ENCODE data around the gene IRF8. TPM values are rescaled to one million over a fixed set of nuclear protein-coding genes. Genes with fewer than 3 reads are reported as not detected.
"Not testable (repeated sequence)": the region's sequence is repeated elsewhere in the genome, so short reads cannot be mapped to it uniquely, and the experiment has no call there.

IRF8 gene
- total RNA-seq, 1 experiment from 2014 or later, result 5.0 TPM

GRCh38 chr16:85902366-85903155, 3.6 kb downstream of the IRF8 start:
- BruUV-seq (replicated peaks), result no TSS peak
- Mint-ChIP-seq H3K9me3 (ENCODE audit: low read depth, unreplicated experiment) (peaks cover 5% of the 10 kb centered on the region), H3K27ac (ENCODE audit: unreplicated experiment) (no peak overlapping the region), H3K4me3 (ENCODE audit: low read depth, unreplicated experiment) (no peak overlapping the region), H3K27me3 (ENCODE audit: unreplicated experiment) (peaks cover 70% of the 10 kb centered on the region), H3K4me1 (ENCODE audit: low read depth, unreplicated experiment) (peaks cover 8% of the 10 kb centered on the region), H3K36me3 (ENCODE audit: insufficient read depth, unreplicated experiment) (peaks cover 7% of the 10 kb centered on the region)
- DNase-seq, result no peak
- TF ChIP-seq, protein P1, sequence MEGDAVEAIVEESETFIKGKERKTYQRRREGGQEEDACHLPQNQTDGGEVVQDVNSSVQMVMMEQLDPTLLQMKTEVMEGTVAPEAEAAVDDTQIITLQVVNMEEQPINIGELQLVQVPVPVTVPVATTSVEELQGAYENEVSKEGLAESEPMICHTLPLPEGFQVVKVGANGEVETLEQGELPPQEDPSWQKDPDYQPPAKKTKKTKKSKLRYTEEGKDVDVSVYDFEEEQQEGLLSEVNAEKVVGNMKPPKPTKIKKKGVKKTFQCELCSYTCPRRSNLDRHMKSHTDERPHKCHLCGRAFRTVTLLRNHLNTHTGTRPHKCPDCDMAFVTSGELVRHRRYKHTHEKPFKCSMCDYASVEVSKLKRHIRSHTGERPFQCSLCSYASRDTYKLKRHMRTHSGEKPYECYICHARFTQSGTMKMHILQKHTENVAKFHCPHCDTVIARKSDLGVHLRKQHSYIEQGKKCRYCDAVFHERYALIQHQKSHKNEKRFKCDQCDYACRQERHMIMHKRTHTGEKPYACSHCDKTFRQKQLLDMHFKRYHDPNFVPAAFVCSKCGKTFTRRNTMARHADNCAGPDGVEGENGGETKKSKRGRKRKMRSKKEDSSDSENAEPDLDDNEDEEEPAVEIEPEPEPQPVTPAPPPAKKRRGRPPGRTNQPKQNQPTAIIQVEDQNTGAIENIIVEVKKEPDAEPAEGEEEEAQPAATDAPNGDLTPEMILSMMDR (IDR thresholded peaks at IDR 0.05; ENCODE audit: unreplicated experiment), result no peak
- CTCF ChIA-PET, result no interaction called here
- intact Hi-C loops (cut with micrococcal nuclease; ENCODE audit: unreplicated experiment), result no loop called here

- peaks cover 60% of the 10 kb centered on the region for H3K27me3 Mint-ChIP-seq (ENCODE audit: unreplicated experiment)
- H3K27ac Mint-ChIP-seq (ENCODE audit: unreplicated experiment), result no peak overlapping the region
- CTCF ChIA-PET, result no interaction called here
- H3K4me3 Mint-ChIP-seq (ENCODE audit: low read depth, unreplicated experiment), result no peak overlapping the region
- no peak for DNase-seq
- TF ChIP-seq, protein P1 (IDR thresholded peaks at IDR 0.05; ENCODE audit: unreplicated experiment), result no peak
- peaks cover 5% of the 10 kb centered on the region for H3K9me3 Mint-ChIP-seq (ENCODE audit: low read depth, unreplicated experiment)
- peaks cover 7% of the 10 kb centered on the region for H3K36me3 Mint-ChIP-seq (ENCODE audit: insufficient read depth, unreplicated experiment)
- peaks cover 8% of the 10 kb centered on the region for H3K4me1 Mint-ChIP-seq (ENCODE audit: low read depth, unreplicated experiment)
- intact Hi-C loops (cut with micrococcal nuclease; ENCODE audit: unreplicated experiment), result no loop called here
- no TSS peak for BruUV-seq (replicated peaks)
These were observed 4.6 kb downstream of the IRF8 start for GRCh38 chr16:85903559-85903958.

- intact Hi-C loops (cut with micrococcal nuclease; ENCODE audit: unreplicated experiment), result no loop called here
- H3K27ac Mint-ChIP-seq (ENCODE audit: unreplicated experiment), result no peak overlapping the region
- TF ChIP-seq, protein P1 (IDR thresholded peaks at IDR 0.05; ENCODE audit: unreplicated experiment), result no peak
- peaks cover 42% of the 10 kb centered on the region for H3K27me3 Mint-ChIP-seq (ENCODE audit: unreplicated experiment)
- no peak for DNase-seq
- no TSS peak for BruUV-seq (replicated peaks)
- CTCF ChIA-PET, result interaction anchor here (0.9 kb wide), 1 partner anchor 11 kb away, joined by 3 read pairs; no protein-coding TSS in a partner anchor
- peaks cover 5% of the 10 kb centered on the region for H3K9me3 Mint-ChIP-seq (ENCODE audit: low read depth, unreplicated experiment)
- no peaks in the 10 kb centered on the region for H3K36me3 Mint-ChIP-seq (ENCODE audit: insufficient read depth, unreplicated experiment)
- no peak overlapping the region for H3K4me3 Mint-ChIP-seq (ENCODE audit: low read depth, unreplicated experiment)
- H3K4me1 Mint-ChIP-seq (ENCODE audit: low read depth, unreplicated experiment), result no peaks in the 10 kb centered on the region
These were observed 6.4 kb downstream of the IRF8 start for GRCh38 chr16:85905110-85906095.

GRCh38 chr16:85906349-85906748, 7.4 kb downstream of the IRF8 start:
- TF ChIP-seq, protein P1 (IDR thresholded peaks at IDR 0.05; ENCODE audit: unreplicated experiment), result no peak
- intact Hi-C loops (cut with micrococcal nuclease; ENCODE audit: unreplicated experiment), result no loop called here

DNA sequence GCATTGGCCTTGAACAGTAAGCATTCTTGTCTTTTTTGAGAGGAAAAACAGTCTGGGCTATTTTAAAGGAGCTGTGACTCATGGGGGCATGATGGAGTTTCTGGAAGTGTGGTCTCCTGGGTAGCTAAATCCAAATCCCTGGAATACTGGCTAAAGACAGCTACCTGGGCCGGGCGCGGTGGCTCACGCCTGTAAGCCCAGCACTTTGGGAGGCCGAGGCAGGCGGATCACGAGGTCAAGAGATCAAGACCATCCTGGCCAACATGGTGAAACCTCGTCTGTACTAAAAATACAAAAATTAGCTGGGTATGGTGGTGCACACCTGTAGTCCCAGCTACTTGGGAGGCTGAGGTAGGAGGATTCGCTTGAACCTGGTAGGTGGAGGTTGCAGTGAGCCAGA, 8.3 kb downstream of the IRF8 start:
- H3K4me1 Mint-ChIP-seq (ENCODE audit: low read depth, unreplicated experiment); DNase-seq; intact Hi-C loops (cut with micrococcal nuclease; ENCODE audit: unreplicated experiment); H3K36me3 Mint-ChIP-seq (ENCODE audit: insufficient read depth, unreplicated experiment); BruUV-seq (replicated peaks); H3K9me3 Mint-ChIP-seq (ENCODE audit: low read depth, unreplicated experiment); H3K27ac Mint-ChIP-seq (ENCODE audit: unreplicated experiment); CTCF ChIA-PET; H3K4me3 Mint-ChIP-seq (ENCODE audit: low read depth, unreplicated experiment): not testable (repeated sequence)
- H3K27me3 Mint-ChIP-seq (ENCODE audit: unreplicated experiment), result peaks cover 23% of the 10 kb centered on the region

More at GRCh38 chr16:85906349-85906748, 7.4 kb downstream of the IRF8 start:
- Mint-ChIP-seq H3K4me1 (ENCODE audit: low read depth, unreplicated experiment) (no peaks in the 10 kb centered on the region), H3K27ac (ENCODE audit: unreplicated experiment) (no peak overlapping the region), H3K36me3 (ENCODE audit: insufficient read depth, unreplicated experiment) (no peaks in the 10 kb centered on the region), H3K9me3 (ENCODE audit: low read depth, unreplicated experiment) (peaks cover 5% of the 10 kb centered on the region), H3K27me3 (ENCODE audit: unreplicated experiment) (peaks cover 32% of the 10 kb centered on the region), H3K4me3 (ENCODE audit: low read depth, unreplicated experiment) (no peak overlapping the region)
- no peak for DNase-seq
- CTCF ChIA-PET, result interaction anchor here (0.9 kb wide), 1 partner anchor 12 kb away, joined by 3 read pairs; no protein-coding TSS in a partner anchor
- BruUV-seq (replicated peaks), result no TSS peak

Data from Calu3 (cell line).